HG02852 (cell line): ENCODE results near the gene SUN1.

Experiments
- ATAC-seq: cut with Tn5 transposase; IDR thresholded peaks from one replicate; pipeline ENCODE4 v1.9.1; 2021; ENCODE audit warnings: mild to moderate bottlenecking, moderate library complexity; ENCODE audit not compliant: unreplicated experiment

The SUN1 gene

GRCh38 chr7:888081-889024, 56.1 kb downstream of the SUN1 start:
- ATAC-seq, result no peak

GRCh38 chr7:889025-889390, 56.7 kb downstream of the SUN1 start:
- no peak for ATAC-seq

- ATAC-seq, result no peak
Observed at GRCh38 chr7:889391-889790, 57.1 kb downstream of the SUN1 start.

GRCh38 chr7:890868-891267, 58.6 kb downstream of the SUN1 start:
- no peak for ATAC-seq

GRCh38 chr7:891291-891690, 59.0 kb downstream of the SUN1 start:
- ATAC-seq, result no peak

GRCh38 chr7:891805-892204, 59.5 kb downstream of the SUN1 start:
- no peak for ATAC-seq

- ATAC-seq, result no peak
Observed at GRCh38 chr7:892648-893593, 60.6 kb downstream of the SUN1 start.

GRCh38 chr7:893686-894085, 61.4 kb downstream of the SUN1 start:
- ATAC-seq, result no peak

- ATAC-seq, result no peak
Observed at GRCh38 chr7:894164-894867, 62.0 kb downstream of the SUN1 start.

GRCh38 chr7:894927-895450, 62.7 kb downstream of the SUN1 start:
- ATAC-seq, result no peak

GRCh38 chr7:895451-896052, 63.3 kb downstream of the SUN1 start:
- no peak for ATAC-seq

GRCh38 chr7:896346-897075, 64.2 kb downstream of the SUN1 start:
- ATAC-seq, result no peak

GRCh38 chr7:897086-897485, 64.8 kb downstream of the SUN1 start:
- no peak for ATAC-seq

GRCh38 chr7:897771-898376, 65.6 kb downstream of the SUN1 start:
- ATAC-seq, result no peak

- ATAC-seq, result no peak
Observed at GRCh38 chr7:898460-898854, 66.2 kb downstream of the SUN1 start.

GRCh38 chr7:898855-899681, 66.8 kb downstream of the SUN1 start:
- no peak for ATAC-seq

- no peak for ATAC-seq
Observed at GRCh38 chr7:899806-900205, 67.5 kb downstream of the SUN1 start.

GRCh38 chr7:900331-901040, 68.2 kb downstream of the SUN1 start:
- no peak for ATAC-seq
